H9 (cell line): ENCODE results near the gene JMJD8. TPM values are rescaled to one million over a fixed set of nuclear protein-coding genes. Genes with fewer than 3 reads are reported as not detected.

Experiments used
- DNase-seq: peaks from one replicate; pipeline ENCODE4 v3.0.0-alpha.2; 2017
- H2AFZ ChIP-seq: one replicate; pipeline ENCODE4 v1.6.1; 2013; ENCODE audit warnings: mild to moderate bottlenecking, low read length, control low read depth, moderate library complexity
- H2AK5ac ChIP-seq: 2 replicates; pipeline ENCODE4 v1.6.1; 2013; ENCODE audit warnings: low read length, control low read depth, mixed read lengths; ENCODE audit not compliant: insufficient read length
- H2BK120ac ChIP-seq: one replicate; pipeline ENCODE4 v1.6.1; 2013; ENCODE audit warnings: low read depth, mild to moderate bottlenecking, low read length, control low read depth, inconsistent platforms; ENCODE audit not compliant: poor library complexity, severe bottlenecking
- H2BK12ac ChIP-seq: 2 replicates; pipeline ENCODE4 v1.6.1; 2013; ENCODE audit warnings: low read length, control low read depth, mixed read lengths, low read depth; ENCODE audit not compliant: insufficient read length
- H2BK15ac ChIP-seq: 2 replicates; pipeline ENCODE4 v1.6.1; 2013; ENCODE audit warnings: low read depth, low read length, control low read depth
- H2BK20ac ChIP-seq: one replicate; pipeline ENCODE4 v1.6.1; 2013; ENCODE audit warnings: low read depth, mild to moderate bottlenecking, low read length, control low read depth, inconsistent platforms; ENCODE audit not compliant: poor library complexity, severe bottlenecking
- H2BK5ac ChIP-seq: 2 replicates; pipeline ENCODE4 v1.6.1; 2013; ENCODE audit warnings: low read length, control low read depth, mixed read lengths; ENCODE audit not compliant: insufficient read length
- H3K14ac ChIP-seq: 2 replicates; pipeline ENCODE4 v1.6.1; 2013; ENCODE audit warnings: low read length, control low read depth; ENCODE audit not compliant: insufficient read depth
- H3K18ac ChIP-seq: 2 replicates; pipeline ENCODE4 v1.6.1; 2013; ENCODE audit warnings: low read depth, mild to moderate bottlenecking, mixed read lengths, low read length, control low read depth; ENCODE audit not compliant: insufficient read length
- H3K23ac ChIP-seq: 2 replicates; pipeline ENCODE4 v1.6.1; 2013; ENCODE audit warnings: low read length, control low read depth, mixed read lengths, low read depth; ENCODE audit not compliant: insufficient read length
- H3K23me2 ChIP-seq: 2 replicates; pipeline ENCODE4 v1.6.1; 2013; ENCODE audit warnings: low read depth, mild to moderate bottlenecking, mixed read lengths, low read length, control low read depth; ENCODE audit not compliant: insufficient read length, poor library complexity, severe bottlenecking
- H3K27ac ChIP-seq: 2 replicates; pipeline ENCODE4 v1.5.1; 2013; ENCODE audit warnings: low read length, control low read depth, mixed read lengths, low read depth; ENCODE audit not compliant: insufficient read length
- H3K27me3 ChIP-seq: 2 replicates; pipeline ENCODE4 v1.6.1; 2013; ENCODE audit warnings: low read length, control low read depth, inconsistent platforms; ENCODE audit not compliant: insufficient read depth
- H3K4ac ChIP-seq: 2 replicates; pipeline ENCODE4 v1.6.1; 2013; ENCODE audit warnings: low read depth, mild to moderate bottlenecking, control low read depth, inconsistent platforms, low read length, moderate library complexity
- H3K4me1 ChIP-seq: 2 replicates; pipeline ENCODE4 v1.6.1; 2013; ENCODE audit warnings: low read length, control low read depth, inconsistent platforms; ENCODE audit not compliant: insufficient read depth
- H3K4me2 ChIP-seq: 2 replicates; pipeline ENCODE4 v1.6.1; 2013; ENCODE audit warnings: low read length, control low read depth, mixed read lengths; ENCODE audit not compliant: insufficient read length, insufficient read depth
- H3K56ac ChIP-seq: 2 replicates; pipeline ENCODE4 v1.6.1; 2013; ENCODE audit warnings: low read depth, mild to moderate bottlenecking, mixed read lengths, low read length, control low read depth; ENCODE audit not compliant: insufficient read length
- H3K79me1 ChIP-seq: 2 replicates; pipeline ENCODE4 v1.6.1; 2013; ENCODE audit warnings: low read depth, mild to moderate bottlenecking, moderate library complexity, low read length, control low read depth, inconsistent platforms; ENCODE audit not compliant: insufficient read depth, poor library complexity, severe bottlenecking
- H3K79me2 ChIP-seq: 2 replicates; pipeline ENCODE4 v1.6.1; 2013; ENCODE audit warnings: low read length, control low read depth, inconsistent platforms; ENCODE audit not compliant: insufficient read depth
- H3K9ac ChIP-seq: 2 replicates; pipeline ENCODE4 v1.6.1; 2013; ENCODE audit warnings: low read length, control low read depth, mixed read lengths; ENCODE audit not compliant: insufficient read length; ENCODE audit errors: extremely low read depth
- H3K9me3 ChIP-seq: one replicate; pipeline ENCODE4 v1.6.1; 2013; ENCODE audit warnings: low read depth, low read length, inconsistent platforms; ENCODE audit not compliant: control insufficient read depth
- H3T11ph ChIP-seq: one replicate; pipeline ENCODE4 v1.6.1; 2013; ENCODE audit warnings: mild to moderate bottlenecking, low read length, control low read depth, inconsistent platforms
- H4K20me1 ChIP-seq: one replicate; pipeline ENCODE4 v1.6.1; 2013; ENCODE audit not compliant: control insufficient read depth, insufficient read length, insufficient read depth
- H4K5ac ChIP-seq: 2 replicates; pipeline ENCODE4 v1.6.1; 2013; ENCODE audit warnings: low read depth, mild to moderate bottlenecking, mixed read lengths, low read length, control low read depth; ENCODE audit not compliant: insufficient read length
- H4K8ac ChIP-seq: replicated peaks from 2 replicates; pipeline ENCODE4 v1.6.1; 2013; ENCODE audit warnings: low read length, control low read depth, mixed read lengths, low read depth; ENCODE audit not compliant: insufficient read length
- H4K91ac ChIP-seq: 2 replicates; pipeline ENCODE4 v1.6.1; 2013; ENCODE audit warnings: low read depth, mild to moderate bottlenecking, moderate library complexity, mixed read lengths, low read length, control low read depth; ENCODE audit not compliant: insufficient read length
- H3K27ac Mint-ChIP-seq, 3 experiments: 2 replicates in 2 of 3; 3 replicates in 1 of 3; pipeline ENCODE4 v1.8.0; 2020 to 2021; ENCODE audit warnings: mixed read lengths in 3 of 3, mild to moderate bottlenecking in 1 of 3, moderate library complexity in 1 of 3
- H3K27me3 Mint-ChIP-seq: 2 replicates; pipeline ENCODE4 v1.8.0; 2021; ENCODE audit warnings: low read depth, mild to moderate bottlenecking, moderate library complexity, mixed read lengths
- H3K36me3 Mint-ChIP-seq, 3 experiments: 2 replicates in 2 of 3; 3 replicates in 1 of 3; pipeline ENCODE4 v1.8.0; 2020 to 2021; ENCODE audit warnings: low read depth in 3 of 3, mixed read lengths in 3 of 3; ENCODE audit not compliant: insufficient read depth in 1 of 3
- H3K4me1 Mint-ChIP-seq, 2 experiments: 2 replicates each; pipeline ENCODE4 v1.8.0; 2020; ENCODE audit warnings: mixed read lengths in 2 of 2
- H3K4me3 Mint-ChIP-seq, 2 experiments: 2 replicates in 1 of 2; 3 replicates in 1 of 2; pipeline ENCODE4 v1.8.0; 2020 to 2021; ENCODE audit warnings: mild to moderate bottlenecking in 2 of 2, mixed read lengths in 2 of 2, moderate library complexity in 1 of 2
- H3K9me3 Mint-ChIP-seq, 2 experiments: 2 replicates in 1 of 2; 3 replicates in 1 of 2; pipeline ENCODE4 v1.8.0; 2020; ENCODE audit warnings: mild to moderate bottlenecking in 2 of 2, mixed read lengths in 2 of 2, moderate library complexity in 1 of 2
- WGBS: extraction: QIAGEN DNeasy Blood & Tissue Kit; methylation state at CpG from one replicate; pipeline ENCODE4 v1.1.7; 2013; ENCODE audit warnings: missing lambda C conversion rate, low lambda C conversion rate, mixed read lengths; ENCODE audit not compliant: insufficient read length; ENCODE audit errors: extremely low coverage; 5-methylcytosine and 5-hydroxymethylcytosine counted together
- total RNA-seq: library from RNA; stranded (reverse); gene quantifications from 2 replicates; pipeline ENCODE4 v1.2.1, GENCODE V29; 2021
- TF ChIP-seq, protein P1 (sequence below): fragments of 200-600 bp; sonication (generic); conservative IDR thresholded peaks from 3 replicates; pipeline ENCODE4 v1.8.0; 2021; ENCODE audit warnings: antibody characterized with exemption, mild to moderate bottlenecking

The JMJD8 gene
- total RNA-seq, 1 experiment from 2014 or later = 52.7 TPM

DNA sequence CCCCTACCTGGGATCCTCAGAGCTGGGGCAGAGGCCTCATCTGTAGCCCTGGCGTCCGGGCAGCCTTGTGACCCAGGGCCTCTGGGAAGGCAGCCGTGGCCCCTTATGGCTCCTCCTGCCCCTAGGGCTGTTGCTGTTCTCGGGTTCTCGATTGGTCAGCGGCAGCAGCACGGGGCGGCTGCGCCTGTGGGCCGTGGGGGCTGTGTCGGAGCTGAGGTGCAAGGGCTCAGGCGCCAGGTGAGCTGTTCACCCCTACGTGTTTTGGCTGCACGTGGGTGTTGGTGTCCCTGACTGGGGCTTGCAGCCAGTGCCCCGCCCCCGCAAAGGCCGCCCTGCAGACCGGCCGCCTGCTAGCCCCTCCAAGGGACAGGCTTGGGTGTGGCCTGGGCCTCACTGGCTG, 22.0 kb downstream of the JMJD8 start:
- H3K79me1 ChIP-seq = no peaks in the 10 kb centered on the region
- Mint-ChIP-seq H3K36me3 (peaks cover 2 to 13% (median 8%) of the 10 kb centered on the region in 3 experiments; a peak in 5 of 7 replicates), H3K4me1 (peaks cover 0 to 5% of the 10 kb centered on the region in 2 experiments; a peak in 2 of 4 replicates), H3K4me3 (no peak overlapping the region), H3K27me3 (no peaks in the 10 kb centered on the region), H3K27ac (no peak overlapping the region), H3K9me3 (no peaks in the 10 kb centered on the region)
- no peak overlapping the region for H3K56ac ChIP-seq
- no peak overlapping the region for H3K18ac ChIP-seq
- no peak overlapping the region for H4K5ac ChIP-seq
- H3K79me2 ChIP-seq = no peaks in the 10 kb centered on the region
- H2BK20ac ChIP-seq = no peak overlapping the region
- H2BK15ac ChIP-seq = no peak overlapping the region
- H3K27me3 ChIP-seq = no peaks in the 10 kb centered on the region
- no peaks in the 10 kb centered on the region; the same call in 1 of the 2 replicates for H3K4me1 ChIP-seq
- no peak for DNase-seq
- no peak overlapping the region for H3K27ac ChIP-seq
- no peak overlapping the region for H2AK5ac ChIP-seq
- H3T11ph ChIP-seq = no peak overlapping the region
- no peak overlapping the region for H4K8ac ChIP-seq
- H2AFZ ChIP-seq = no peak overlapping the region
- no peak overlapping the region for H2BK12ac ChIP-seq
- H3K9ac ChIP-seq = no peak overlapping the region
- no peak overlapping the region for H2BK120ac ChIP-seq
- H3K9me3 ChIP-seq = no peaks in the 10 kb centered on the region
- no peak overlapping the region for H3K14ac ChIP-seq
- WGBS = no CpG with 5 or more reads among the region's 19 CpGs
- H3K23me2 ChIP-seq = no peaks in the 10 kb centered on the region
- H3K4ac ChIP-seq = no peak overlapping the region
- H2BK5ac ChIP-seq = no peak overlapping the region
- H4K91ac ChIP-seq = no peak overlapping the region
- H4K20me1 ChIP-seq = no peaks in the 10 kb centered on the region
- no peak overlapping the region for H3K23ac ChIP-seq
- TF ChIP-seq, protein P1, sequence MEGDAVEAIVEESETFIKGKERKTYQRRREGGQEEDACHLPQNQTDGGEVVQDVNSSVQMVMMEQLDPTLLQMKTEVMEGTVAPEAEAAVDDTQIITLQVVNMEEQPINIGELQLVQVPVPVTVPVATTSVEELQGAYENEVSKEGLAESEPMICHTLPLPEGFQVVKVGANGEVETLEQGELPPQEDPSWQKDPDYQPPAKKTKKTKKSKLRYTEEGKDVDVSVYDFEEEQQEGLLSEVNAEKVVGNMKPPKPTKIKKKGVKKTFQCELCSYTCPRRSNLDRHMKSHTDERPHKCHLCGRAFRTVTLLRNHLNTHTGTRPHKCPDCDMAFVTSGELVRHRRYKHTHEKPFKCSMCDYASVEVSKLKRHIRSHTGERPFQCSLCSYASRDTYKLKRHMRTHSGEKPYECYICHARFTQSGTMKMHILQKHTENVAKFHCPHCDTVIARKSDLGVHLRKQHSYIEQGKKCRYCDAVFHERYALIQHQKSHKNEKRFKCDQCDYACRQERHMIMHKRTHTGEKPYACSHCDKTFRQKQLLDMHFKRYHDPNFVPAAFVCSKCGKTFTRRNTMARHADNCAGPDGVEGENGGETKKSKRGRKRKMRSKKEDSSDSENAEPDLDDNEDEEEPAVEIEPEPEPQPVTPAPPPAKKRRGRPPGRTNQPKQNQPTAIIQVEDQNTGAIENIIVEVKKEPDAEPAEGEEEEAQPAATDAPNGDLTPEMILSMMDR = no peak
- H3K4me2 ChIP-seq = no peak overlapping the region
